ENCODE results near the gene TET1.
"Not testable (repeated sequence)": the region's sequence is repeated elsewhere in the genome, so short reads cannot be mapped to it uniquely, and the experiment has no call there.

DNA sequence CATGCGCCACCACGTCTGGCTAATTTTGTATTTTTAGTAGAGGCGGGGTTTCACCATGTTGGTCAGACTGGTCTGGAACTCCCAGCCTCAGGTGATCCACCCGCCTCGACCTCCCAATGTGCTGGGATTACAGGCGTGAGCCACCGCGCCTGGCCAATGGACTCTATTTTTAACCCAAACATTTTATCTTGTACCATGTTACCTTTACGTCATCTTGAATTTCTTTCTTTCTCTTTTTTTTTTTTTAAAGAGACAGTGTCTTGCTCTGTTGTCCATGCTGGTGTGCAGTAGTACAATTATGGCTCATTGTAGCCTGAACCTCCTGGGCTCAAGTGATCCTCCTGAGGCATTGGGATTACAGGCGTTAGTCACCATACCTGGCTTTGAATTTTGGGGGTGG, 57.6 kb downstream of the TET1 start:
- TF ChIP-seq, protein P1, sequence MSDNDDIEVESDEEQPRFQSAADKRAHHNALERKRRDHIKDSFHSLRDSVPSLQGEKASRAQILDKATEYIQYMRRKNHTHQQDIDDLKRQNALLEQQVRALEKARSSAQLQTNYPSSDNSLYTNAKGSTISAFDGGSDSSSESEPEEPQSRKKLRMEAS (IDR thresholded peaks at IDR 0.05; ENCODE audit: low read depth, low read length): not testable (repeated sequence)
- TF ChIP-seq, protein P2, sequence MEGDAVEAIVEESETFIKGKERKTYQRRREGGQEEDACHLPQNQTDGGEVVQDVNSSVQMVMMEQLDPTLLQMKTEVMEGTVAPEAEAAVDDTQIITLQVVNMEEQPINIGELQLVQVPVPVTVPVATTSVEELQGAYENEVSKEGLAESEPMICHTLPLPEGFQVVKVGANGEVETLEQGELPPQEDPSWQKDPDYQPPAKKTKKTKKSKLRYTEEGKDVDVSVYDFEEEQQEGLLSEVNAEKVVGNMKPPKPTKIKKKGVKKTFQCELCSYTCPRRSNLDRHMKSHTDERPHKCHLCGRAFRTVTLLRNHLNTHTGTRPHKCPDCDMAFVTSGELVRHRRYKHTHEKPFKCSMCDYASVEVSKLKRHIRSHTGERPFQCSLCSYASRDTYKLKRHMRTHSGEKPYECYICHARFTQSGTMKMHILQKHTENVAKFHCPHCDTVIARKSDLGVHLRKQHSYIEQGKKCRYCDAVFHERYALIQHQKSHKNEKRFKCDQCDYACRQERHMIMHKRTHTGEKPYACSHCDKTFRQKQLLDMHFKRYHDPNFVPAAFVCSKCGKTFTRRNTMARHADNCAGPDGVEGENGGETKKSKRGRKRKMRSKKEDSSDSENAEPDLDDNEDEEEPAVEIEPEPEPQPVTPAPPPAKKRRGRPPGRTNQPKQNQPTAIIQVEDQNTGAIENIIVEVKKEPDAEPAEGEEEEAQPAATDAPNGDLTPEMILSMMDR (IDR thresholded peaks at IDR 0.05; ENCODE audit: low read depth, low read length): not testable (repeated sequence)

Measured in NB4 (cell line).